Activated CD8-positive, alpha-beta memory T cell treated with anti-CD3 and anti-CD28 coated beads for 36 hours (primary cell): Measurements from ENCODE around the gene NCR1. TPM values are rescaled to one million over a fixed set of nuclear protein-coding genes. Genes with fewer than 3 reads are reported as not detected.

Experiments
- CTCF ChIA-PET: fragments of 350-600 bp; sonication (Branson Sonifier 250); formaldehyde crosslinking; loops from one replicate; lab custom pipeline; 2021; ENCODE audit warnings: antibody characterized with exemption; lab: Charles Lee
- POLR2A ChIA-PET: fragments of 350-600 bp; sonication (Branson Sonifier 250); formaldehyde crosslinking; loops from one replicate; lab custom pipeline; 2021; ENCODE audit warnings: antibody characterized with exemption; lab: Charles Lee
- total RNA-seq, 2 experiments: library from RNA; stranded (reverse); gene quantifications; one replicate each; pipeline ENCODE4 v1.2.3, GENCODE V29; 2021

Gene NCR1
- total RNA-seq, 2 experiments from 2014 or later, result 0.38 to 0.44 TPM

DNA sequence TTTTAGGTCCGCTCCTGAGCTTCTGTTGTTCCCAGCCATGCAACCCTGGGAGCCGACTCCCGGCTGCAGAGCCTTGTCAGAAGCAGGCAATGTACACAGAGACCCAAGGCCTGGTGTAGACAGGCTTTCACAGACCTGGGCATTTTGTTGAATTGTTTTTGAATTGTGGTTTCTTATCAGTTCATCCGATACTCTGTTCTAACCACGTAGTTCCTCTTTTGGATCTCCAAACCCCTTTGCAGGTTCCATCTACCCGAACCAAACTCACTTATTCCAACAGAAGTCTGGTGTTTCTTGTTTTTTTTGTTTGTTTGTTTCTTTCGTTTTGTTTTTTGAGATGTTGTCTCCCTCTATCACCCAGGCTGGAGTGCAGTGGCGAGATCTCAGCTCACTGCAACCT, 53.9 kb downstream of the NCR1 start:
- CTCF ChIA-PET, result no interaction called here
- POLR2A ChIA-PET, result no interaction called here

Other genes starting within 250 kb of the NCR1 start
- not detected for gene LILRB4, start 243.2 kb upstream of the NCR1 start, total RNA-seq
- not detected for gene KIR3DL3, start 181.7 kb upstream of the NCR1 start, total RNA-seq
- under 1 TPM; 0.57 to 0.74 TPM for gene KIR2DL3, start 167.6 kb upstream of the NCR1 start, total RNA-seq
- gene KIR2DL1, start 136.4 kb upstream of the NCR1 start, total RNA-seq, result under 1 TPM; 0.34 to 0.42 TPM
- gene KIR2DL4, start 102.5 kb upstream of the NCR1 start, total RNA-seq, result under 1 TPM; 0.13 to 0.21 TPM
- under 1 TPM; 0.23 to 0.38 TPM for gene KIR3DL1, start 89.7 kb upstream of the NCR1 start, total RNA-seq
- gene KIR2DS4, start 73.5 kb upstream of the NCR1 start, total RNA-seq, result under 1 TPM; 0.21 to 0.42 TPM
- under 1 TPM; 0.34 to 0.40 TPM for gene KIR3DL2, start 55.7 kb upstream of the NCR1 start, total RNA-seq
- not detected for gene FCAR, start 31.9 kb upstream of the NCR1 start, total RNA-seq
- gene NLRP7, start 41.4 kb downstream of the NCR1 start, total RNA-seq, result not detected
- 10 to 100 TPM; 14.1 to 14.3 TPM for gene NLRP2, start 60.2 kb downstream of the NCR1 start, total RNA-seq
- gene GP6, start 132.1 kb downstream of the NCR1 start, total RNA-seq, result not detected
- 10 to 100 TPM; 23.3 TPM for gene RDH13, start 157.0 kb downstream of the NCR1 start, total RNA-seq
- 1 to 10 TPM; 1.4 to 1.5 TPM for gene EPS8L1, start 169.7 kb downstream of the NCR1 start, total RNA-seq
- 10 to 100 TPM; 87.4 to 89.7 TPM for gene PPP1R12C, start 211.5 kb downstream of the NCR1 start, total RNA-seq
- not detected for gene TNNT1, start 243.1 kb downstream of the NCR1 start, total RNA-seq